Fibroblast of the conjunctiva (primary cell): ENCODE data around the gene SLC6A18.
"Not testable (repeated sequence)": the region's sequence is repeated elsewhere in the genome, so short reads cannot be mapped to it uniquely, and the experiment has no call there.

Source experiments
- DNase-seq: peaks from one replicate; pipeline ENCODE4 v3.0.0-alpha.2; 2010; ENCODE audit warnings: low read depth

The SLC6A18 gene

GRCh38 chr5:1276930-1277329 lies 51.7 kb downstream of the SLC6A18 start:
- DNase-seq = no peak

GRCh38 chr5:1277331-1277730 lies 52.1 kb downstream of the SLC6A18 start:
- DNase-seq = no peak

DNA sequence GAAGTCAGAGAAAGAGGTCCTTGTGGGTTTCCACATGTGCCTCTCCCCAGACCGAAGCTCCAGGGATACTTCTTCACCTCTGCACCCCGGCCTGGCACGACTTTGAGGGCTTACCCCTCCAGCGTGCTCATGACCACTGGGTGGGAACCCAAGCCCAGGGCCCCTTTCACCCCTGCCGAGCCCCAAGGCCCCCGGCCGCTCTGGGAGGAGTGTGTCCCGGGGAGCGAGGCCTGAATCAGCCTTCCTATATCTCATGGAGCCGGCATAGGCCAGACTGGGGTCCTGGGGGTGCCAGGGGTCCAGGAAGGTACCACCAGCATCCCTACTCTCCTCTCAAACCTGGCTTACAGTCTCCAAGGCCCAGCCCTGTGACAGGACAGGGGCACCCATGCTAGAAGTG lies 52.6 kb downstream of the SLC6A18 start:
- no peak for DNase-seq

DNA sequence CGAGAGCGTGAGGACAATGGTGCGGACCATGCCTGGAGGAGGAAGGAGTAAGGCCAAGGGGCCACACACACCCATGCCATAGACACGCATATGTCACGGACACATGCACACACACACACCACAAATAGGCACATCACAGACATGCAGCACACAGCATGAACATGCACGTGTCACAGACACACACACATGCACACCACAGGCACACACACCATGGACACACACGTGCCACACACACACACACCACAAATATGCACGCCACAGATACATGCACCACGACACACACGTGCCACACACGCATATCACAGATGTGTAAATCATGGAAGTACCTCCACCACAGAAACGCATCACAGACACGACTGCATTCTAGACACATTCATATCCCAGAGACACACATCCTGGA lies 53.0 kb downstream of the SLC6A18 start:
- no peak for DNase-seq

GRCh38 chr5:1278656-1279442 lies 53.7 kb downstream of the SLC6A18 start:
- no peak for DNase-seq

GRCh38 chr5:1279443-1280151 lies 54.4 kb downstream of the SLC6A18 start:
- no peak for DNase-seq

DNA sequence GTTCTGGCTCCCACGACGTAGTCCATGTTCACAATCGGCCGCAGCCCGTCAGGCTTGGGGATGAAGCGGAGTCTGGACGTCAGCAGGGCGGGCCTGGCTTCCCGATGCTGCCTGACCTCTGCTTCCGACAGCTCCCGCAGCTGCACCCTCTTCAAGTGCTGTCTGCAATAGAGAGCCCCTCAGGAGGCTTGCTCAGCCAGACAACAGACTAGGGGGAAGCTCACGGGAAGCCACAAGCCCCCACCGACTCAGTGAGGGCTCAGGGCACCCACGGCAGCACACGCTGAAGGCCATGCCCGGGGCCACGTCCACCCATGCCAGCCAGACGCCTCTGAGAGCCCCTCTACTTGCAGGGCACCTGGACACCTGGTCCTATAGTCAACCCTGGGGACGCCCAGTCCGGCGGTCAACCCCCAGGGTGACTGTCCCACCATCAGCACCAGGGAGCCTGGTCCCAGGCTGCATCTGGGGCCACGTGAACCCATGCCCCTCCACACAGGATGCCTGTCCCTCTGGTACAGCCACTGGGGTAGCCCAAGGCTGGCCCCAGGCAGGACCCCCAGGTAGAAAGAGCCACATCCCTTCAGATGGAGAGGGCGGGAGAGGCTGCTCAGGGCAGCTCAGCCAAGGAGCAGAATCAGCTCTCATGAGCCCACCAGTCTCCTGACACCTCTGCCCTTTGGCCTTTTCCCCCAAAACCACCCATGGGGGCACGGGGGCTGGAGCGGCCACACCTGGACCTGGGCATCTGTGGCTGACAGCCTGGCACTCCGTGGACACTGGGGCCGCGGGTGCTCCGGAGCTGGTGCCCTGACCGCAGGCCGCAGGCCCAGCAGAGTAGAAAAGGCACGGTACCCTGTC lies 55.2 kb downstream of the SLC6A18 start:
- no peak for DNase-seq

DNA sequence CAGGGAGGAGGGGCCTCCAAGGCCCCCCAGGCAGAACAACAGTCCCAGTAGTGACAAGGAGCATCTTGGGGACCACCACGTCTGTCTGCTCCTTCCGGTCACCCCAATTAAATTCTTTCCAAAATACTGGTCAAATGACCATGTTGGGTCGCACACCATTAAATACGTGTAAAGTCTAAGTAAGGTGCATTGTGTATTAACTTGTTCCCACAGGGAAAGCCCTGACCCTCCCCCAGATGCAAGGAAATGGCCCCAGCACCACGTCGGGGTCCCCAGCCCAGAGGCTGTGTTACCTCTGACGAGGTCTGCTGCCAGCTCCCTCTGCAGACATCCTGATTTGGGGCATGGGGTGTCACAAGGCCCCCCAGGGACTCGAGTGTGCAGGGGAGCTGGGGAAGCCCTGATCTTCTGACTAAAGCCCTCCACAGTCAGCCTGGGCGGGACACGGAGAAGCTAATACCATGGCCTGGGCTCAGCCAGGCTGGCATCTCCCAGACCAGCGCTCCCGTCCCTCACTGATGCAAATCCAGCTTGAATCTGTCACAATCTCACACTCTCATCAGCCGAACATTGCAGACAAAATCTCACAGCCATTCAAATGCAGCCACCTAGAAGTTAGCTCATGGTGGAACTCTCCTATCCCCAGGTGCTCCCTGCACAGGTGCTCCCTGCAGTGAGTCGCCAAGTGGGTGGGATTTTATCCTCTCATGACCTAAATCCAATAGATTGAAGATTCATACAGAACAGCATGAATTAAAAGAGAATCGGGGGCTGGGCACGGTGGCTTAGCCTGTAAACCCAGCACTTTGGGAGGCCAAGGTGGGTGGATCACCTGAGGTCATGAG lies 56.1 kb downstream of the SLC6A18 start:
- DNase-seq = no peak

DNA sequence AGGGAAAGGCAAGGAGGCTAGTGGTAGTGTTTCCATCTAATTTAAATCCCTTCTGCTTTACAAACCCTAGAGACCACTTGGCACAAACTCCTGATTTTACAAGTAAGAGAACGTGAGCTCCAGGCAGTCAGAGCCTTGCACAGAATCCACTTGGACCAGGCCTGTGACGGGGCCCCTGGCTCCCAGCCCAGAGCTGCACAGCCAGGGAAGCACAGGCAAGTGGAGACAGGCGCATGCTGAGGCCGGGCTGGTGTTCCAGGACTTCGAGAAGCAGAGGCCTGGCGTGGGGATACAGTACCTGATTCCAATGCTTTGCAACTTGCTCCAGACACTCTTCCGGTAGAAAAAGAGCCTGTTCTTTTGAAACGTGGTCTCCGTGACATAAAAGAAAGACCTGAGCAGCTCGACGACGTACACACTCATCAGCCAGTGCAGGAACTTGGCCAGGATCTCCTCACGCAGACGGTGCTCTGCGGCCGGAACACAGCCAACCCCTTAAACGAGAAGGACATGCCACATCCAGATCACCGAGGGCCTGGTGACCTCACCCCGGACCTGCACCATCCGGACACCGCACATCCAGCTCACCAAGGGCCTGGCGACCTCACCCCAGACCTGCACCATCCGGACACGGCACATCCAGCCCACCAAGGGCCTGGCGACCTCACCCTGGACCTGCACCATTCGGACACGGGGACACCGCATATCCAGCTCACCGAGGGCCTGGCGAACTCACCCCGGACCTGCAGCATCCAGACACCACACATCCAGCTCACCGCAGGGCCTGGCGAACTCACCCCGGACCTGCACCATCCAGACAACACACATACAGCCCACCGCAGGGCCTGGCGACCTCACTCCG lies 57.2 kb downstream of the SLC6A18 start:
- DNase-seq = no peak

- not testable (repeated sequence) for DNase-seq
These were observed 58.0 kb downstream of the SLC6A18 start for GRCh38 chr5:1282993-1283728.

DNA sequence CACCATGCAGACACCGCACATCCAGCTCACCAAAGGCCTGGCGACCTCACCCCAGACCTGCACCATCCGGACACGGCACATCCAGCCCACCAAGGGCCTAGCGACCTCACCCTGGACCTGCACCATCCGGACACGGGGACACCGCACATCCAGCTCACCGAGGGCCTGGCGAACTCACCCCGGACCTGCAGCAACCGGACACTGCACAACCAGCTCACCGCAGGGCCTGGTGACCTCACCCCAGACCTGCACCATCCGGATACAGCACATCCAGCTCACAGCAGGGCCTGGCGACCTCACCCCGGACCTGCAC lies 58.5 kb downstream of the SLC6A18 start:
- not testable (repeated sequence) for DNase-seq

- not testable (repeated sequence) for DNase-seq
These were observed 59.3 kb downstream of the SLC6A18 start for GRCh38 chr5:1284336-1284970.

DNA sequence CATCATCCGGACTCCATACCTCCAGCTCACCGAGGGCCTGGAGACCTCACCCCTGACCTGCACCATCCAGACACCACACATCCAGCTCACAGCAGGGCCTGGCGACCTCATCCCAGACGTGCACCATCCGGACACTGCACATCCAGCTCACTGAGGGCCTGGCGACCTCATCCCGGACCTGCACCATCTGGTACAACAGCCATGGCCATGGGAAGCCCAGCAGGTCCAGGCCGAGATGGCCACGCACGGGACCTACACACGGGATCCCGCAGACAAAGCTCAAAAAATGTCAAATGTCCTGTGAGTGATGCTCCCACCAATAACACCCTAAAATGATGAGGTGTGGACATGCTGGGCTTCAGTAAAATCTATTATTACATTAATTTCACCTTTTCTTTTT lies 60.0 kb downstream of the SLC6A18 start:
- DNase-seq = no peak

DNA sequence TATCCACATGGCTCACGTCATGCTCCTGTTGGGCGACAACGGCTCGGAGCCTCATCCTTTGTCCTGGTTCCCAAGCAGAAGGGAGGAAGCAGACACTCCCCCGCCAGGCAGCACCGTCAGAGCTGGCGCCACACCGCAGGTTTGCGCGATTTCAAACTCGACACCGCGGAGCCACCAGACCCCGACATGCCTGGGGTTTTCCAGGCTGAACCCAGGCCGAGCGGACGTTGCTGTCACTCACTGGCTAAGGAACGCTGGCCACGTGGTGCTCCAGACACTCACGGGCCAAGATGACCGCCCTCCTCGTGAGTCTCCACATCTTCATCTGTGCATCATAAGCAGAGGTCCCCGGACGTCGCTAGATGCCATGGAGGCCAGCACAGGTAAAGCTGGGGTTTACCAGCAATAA lies 60.7 kb downstream of the SLC6A18 start:
- no peak for DNase-seq

DNA sequence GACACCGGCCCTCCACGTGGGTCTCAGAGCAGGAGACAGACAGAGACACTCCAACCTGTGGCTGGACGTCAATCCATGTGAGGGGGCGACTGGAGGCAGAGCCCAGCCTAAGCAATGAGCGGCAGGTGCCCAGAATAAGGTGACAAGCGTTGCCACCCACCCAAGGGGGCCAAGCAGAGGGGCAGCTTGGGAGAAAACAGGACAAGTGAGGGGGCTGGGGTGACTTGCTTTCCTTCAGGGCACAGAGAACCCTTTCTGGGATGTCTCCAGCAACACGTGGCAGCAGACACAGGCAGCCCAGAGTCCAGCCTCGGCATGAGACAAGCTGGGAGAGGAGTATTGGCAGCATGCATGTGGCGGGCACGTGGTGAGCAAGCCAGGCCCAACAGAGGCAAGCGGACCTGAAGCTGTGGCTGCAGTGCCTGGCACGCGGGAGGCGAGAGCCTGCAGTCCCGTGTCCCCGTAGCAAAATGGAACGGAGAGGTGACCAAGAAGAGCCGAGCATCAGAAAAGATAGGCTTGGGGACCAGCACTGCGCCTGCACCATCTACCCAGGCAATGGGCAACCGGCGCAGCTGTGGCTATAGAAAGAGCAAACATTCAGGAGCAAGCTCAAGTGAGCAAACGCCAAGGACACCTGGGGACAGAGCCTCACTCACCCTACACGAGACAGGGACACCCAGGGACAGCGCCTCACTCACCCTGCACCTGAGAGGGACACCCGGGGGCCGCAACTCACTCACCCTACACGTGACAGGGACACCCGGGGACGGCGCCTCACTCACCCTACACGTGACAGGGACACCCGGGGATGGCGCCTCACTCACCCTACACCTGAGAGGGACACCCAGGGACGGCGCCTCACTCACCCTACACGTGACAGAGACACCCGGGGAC lies 63.5 kb downstream of the SLC6A18 start:
- no peak for DNase-seq

DNA sequence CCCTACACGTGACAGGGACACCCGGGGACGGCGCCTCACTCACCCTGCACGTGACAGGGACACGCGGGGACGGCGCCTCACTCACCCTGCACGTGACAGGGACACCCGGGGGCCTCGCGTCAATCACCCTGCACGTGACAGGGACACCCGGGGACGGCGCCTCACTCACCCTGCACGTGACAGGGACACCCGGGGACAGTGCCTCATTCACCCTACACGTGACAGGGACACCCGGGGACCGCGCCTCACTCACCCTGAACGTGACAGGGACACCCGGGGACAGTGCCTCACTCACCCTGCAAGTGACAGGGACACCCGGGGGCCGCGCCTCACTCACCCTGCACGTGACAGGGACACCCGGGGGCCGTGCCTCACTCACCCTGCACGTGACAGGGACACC lies 64.4 kb downstream of the SLC6A18 start:
- DNase-seq = not testable (repeated sequence)

GRCh38 chr5:1290956-1291355 lies 65.8 kb downstream of the SLC6A18 start:
- not testable (repeated sequence) for DNase-seq

DNA sequence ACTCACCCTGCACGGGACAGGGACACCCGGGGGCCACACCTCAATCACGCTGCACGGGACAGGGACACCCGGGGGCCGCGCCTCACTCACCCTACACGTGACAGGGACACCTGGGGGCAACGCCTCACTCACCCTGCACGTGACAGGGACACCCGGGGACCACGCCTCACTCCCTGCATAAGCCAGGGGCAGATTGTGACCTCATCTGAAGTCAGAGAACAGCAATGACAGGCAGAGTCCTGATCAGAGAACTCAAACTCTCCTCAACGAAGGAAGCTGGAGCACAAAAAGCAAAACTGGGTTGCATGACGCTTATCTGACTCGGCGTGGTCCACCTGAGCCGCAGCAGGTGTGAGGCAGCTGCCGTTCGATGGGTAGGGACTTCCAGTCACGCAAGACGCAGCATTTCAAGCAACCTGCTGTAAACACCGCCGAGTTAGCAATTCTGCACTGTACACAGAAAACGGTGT lies 66.5 kb downstream of the SLC6A18 start:
- no peak for DNase-seq
